Stimulated activated naive B cell treated with anti-CD40 and anti-IgM and Interleukin-4, amounts not matched to agents 10 μg/mL and 1 μg/mL and 100 μg/mL, for 72 hours (primary cell): ENCODE results near the gene PTPN7.

Source experiments
- ATAC-seq, 2 donors: fragments of 150-1000 bp; cut with Tn5 transposase; replicated peaks; 2 replicates each; pipeline ENCODE4 v1.10.0; 2021; ENCODE audit warnings: moderate library complexity in 1 of 2
- DNase-seq: peaks from one replicate; pipeline ENCODE4 v3.0.0; 2021
- H3K27ac Mint-ChIP-seq: one replicate; pipeline ENCODE4 v1.8.0; 2022; ENCODE audit warnings: mild to moderate bottlenecking, mixed read lengths
- H3K27me3 Mint-ChIP-seq, 2 donors: one replicate each; pipeline ENCODE4 v1.8.0; 2022; ENCODE audit warnings: mixed read lengths in 2 of 2
- H3K36me3 Mint-ChIP-seq, 2 donors: one replicate each; pipeline ENCODE4 v1.8.0; 2022; ENCODE audit warnings: mixed read lengths in 2 of 2, mild to moderate bottlenecking in 1 of 2
- H3K4me1 Mint-ChIP-seq, 2 donors: one replicate each; pipeline ENCODE4 v1.8.0; 2022; ENCODE audit warnings: mixed read lengths in 2 of 2, mild to moderate bottlenecking in 1 of 2
- H3K4me3 Mint-ChIP-seq, 2 donors: one replicate each; pipeline ENCODE4 v1.8.0; 2022; ENCODE audit warnings: mild to moderate bottlenecking in 2 of 2, mixed read lengths in 2 of 2, moderate library complexity in 1 of 2
- H3K9me3 Mint-ChIP-seq, 2 donors: one replicate each; pipeline ENCODE4 v1.8.0; 2022; ENCODE audit warnings: mixed read lengths in 2 of 2, mild to moderate bottlenecking in 1 of 2

Gene PTPN7

DNA sequence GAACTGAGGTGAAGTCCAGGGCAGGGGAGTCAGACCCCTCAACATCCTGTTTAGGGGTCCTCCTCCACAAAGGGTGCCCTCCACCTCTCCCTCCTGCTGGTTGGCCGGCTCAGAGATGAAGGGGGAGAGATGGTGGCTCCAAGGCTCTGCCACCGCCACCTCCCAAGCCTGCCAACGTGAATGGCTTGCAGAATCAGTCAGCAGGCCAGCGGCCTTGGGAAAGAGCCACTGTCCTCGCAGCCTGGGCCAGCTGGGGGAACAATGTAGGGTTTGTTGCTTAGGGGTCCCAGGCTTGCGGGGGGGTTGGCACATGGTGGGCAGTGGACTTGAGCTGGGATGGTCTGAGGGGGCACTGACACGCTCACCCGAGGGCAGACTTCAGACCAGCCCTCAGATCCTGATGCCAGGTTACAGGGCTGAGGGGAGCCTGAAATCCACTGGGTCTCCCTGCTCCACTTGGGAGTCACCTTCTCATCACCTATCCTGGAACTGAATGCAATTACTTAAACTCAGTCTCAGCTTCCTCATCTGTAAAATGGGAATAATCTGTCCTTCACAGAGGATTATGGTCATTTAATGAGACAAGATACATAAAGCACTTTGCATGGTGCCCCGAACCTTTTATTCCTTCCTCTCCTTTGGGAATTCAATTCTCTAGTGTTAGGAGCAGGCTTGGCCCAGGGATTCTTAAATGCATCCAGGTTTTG, 29.4 kb downstream of the PTPN7 start:
- no peak overlapping the region for H3K27ac Mint-ChIP-seq
- H3K4me1 Mint-ChIP-seq: peaks cover 0 to 5% of the 10 kb centered on the region in 2 donors
- no peak for DNase-seq
- H3K36me3 Mint-ChIP-seq: peaks cover 26 to 43% of the 10 kb centered on the region in 2 donors
- no peaks in the 10 kb centered on the region for H3K9me3 Mint-ChIP-seq
- no peak overlapping the region for H3K4me3 Mint-ChIP-seq
- peaks cover 4 to 13% of the 10 kb centered on the region in 2 donors for H3K27me3 Mint-ChIP-seq
- no peak for ATAC-seq

DNA sequence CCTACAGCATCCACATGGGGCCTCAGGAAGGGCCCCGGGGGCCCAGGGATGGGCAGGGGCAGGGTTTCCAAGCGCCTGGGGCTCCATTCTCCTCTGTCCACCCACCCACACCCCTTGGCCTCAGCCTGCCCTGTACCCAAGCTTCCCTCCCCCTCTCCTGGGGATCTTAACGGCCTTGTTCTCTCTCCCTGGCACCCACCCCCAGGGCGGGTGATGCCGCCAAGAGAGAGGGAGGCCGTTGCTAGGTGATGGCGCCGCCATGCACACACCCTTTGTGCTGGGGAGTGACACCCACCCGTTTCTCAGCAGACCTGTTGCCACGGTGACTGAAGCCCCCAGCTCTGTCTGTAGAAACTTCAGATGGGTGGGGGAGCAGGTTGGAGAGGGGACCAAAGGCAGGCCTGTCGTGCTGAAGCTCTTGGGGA, 30.1 kb downstream of the PTPN7 start:
- ATAC-seq: peak in 1 of 2 donors; percentile 6
- no peaks in the 10 kb centered on the region for H3K4me1 Mint-ChIP-seq
- peaks cover 8 to 18% of the 10 kb centered on the region in 2 donors for H3K27me3 Mint-ChIP-seq

DNA sequence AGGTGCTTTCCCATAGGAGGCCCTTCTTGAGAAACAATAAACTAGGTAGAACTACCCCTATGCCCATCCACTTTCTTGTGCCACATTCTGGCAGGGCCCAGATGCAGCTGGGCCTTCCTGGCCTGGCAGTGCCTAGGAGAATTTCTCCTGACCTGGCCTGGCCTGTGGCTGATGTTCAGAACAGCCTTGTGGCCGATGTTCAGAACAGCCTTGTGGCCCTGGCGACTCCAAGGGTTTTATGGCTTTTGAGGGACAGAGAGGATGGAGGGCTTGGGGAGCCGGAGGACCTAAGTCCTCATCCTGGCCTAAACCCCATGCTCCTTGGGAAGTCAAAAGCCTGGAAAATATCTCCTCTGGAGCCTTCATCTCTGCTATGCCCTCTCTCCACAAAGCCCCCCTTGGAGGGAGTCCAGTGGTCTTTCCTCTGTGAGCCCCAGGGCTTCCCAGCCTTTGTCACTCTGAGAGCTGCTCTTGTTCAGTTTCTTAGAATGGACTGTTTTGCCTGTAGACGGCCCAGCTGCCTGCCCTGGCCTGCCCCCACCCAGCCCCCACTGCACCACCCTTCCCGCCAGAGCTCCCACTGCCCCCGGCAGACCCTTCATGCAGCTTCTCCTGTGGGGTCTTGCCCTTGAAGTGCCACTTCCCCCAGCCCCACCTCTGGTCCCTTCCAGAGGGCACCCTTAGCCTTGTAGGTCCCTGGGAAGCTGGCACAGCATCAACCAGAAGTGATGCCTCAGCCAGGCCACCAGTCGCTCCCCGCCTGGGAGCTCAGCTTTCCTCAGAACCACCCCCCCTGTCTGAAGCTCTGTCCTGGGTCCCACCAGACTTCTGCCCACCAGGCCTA, 30.7 kb downstream of the PTPN7 start:
- Mint-ChIP-seq H3K27ac (no peak overlapping the region), H3K4me3 (no peak overlapping the region), H3K4me1 (no peaks in the 10 kb centered on the region), H3K9me3 (no peaks in the 10 kb centered on the region), H3K36me3 (peaks cover 20 to 37% of the 10 kb centered on the region in 2 donors), H3K27me3 (peaks cover 8 to 18% of the 10 kb centered on the region in 2 donors)
- DNase-seq (no peak), ATAC-seq (peak in 1 of 2 donors; percentile 13)

More for the DNA sequence above, 30.1 kb downstream of the PTPN7 start:
- peaks cover 21 to 37% of the 10 kb centered on the region in 2 donors for H3K36me3 Mint-ChIP-seq
- no peaks in the 10 kb centered on the region for H3K9me3 Mint-ChIP-seq
- H3K27ac Mint-ChIP-seq: no peak overlapping the region
- H3K4me3 Mint-ChIP-seq: no peak overlapping the region
- DNase-seq: no peak

DNA sequence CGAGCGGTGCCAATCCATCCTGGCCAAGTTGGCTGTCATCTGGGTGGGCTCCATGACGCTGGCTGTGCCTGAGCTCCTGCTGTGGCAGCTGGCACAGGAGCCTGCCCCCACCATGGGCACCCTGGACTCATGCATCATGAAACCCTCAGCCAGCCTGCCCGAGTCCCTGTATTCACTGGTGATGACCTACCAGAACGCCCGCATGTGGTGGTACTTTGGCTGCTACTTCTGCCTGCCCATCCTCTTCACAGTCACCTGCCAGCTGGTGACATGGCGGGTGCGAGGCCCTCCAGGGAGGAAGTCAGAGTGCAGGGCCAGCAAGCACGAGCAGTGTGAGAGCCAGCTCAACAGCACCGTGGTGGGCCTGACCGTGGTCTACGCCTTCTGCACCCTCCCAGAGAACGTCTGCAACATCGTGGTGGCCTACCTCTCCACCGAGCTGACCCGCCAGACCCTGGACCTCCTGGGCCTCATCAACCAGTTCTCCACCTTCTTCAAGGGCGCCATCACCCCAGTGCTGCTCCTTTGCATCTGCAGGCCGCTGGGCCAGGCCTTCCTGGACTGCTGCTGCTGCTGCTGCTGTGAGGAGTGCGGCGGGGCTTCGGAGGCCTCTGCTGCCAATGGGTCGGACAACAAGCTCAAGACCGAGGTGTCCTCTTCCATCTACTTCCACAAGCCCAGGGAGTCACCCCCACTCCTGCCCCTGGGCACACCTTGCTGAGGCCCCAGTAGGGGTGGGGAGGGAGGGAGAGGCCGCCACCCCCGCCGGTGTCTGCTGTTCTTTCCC, 32.4 kb downstream of the PTPN7 start:
- ATAC-seq (peak in 1 of 2 donors; percentile 20), DNase-seq (no peak)
- Mint-ChIP-seq H3K9me3 (no peaks in the 10 kb centered on the region), H3K27ac (no peak overlapping the region), H3K4me1 (no peaks in the 10 kb centered on the region), H3K27me3 (peaks cover 12 to 28% of the 10 kb centered on the region in 2 donors), H3K4me3 (no peak overlapping the region), H3K36me3 (peaks cover 16 to 24% of the 10 kb centered on the region in 2 donors)

DNA sequence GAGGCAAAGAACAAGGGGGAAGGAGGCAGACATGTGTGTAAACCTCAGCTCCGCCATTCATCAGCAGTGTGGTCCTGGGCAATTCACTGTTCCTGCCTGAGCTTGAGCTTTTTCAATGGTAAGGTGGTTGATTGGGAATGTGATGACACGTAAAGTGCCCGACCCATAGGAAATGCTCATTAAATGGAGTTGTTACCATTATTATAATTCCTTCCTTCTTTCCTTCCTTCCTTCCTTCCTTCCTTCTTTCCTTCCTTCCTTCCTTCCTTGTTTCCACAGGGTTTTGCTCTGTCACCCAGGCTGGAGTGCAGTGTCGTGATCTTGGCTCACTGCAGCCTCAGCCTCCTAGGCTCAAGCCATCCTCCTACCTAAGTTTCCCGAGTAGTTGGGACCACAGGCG, 33.3 kb downstream of the PTPN7 start:
- H3K27me3 Mint-ChIP-seq: peaks cover 12 to 34% of the 10 kb centered on the region in 2 donors
- H3K4me1 Mint-ChIP-seq: no peaks in the 10 kb centered on the region
- DNase-seq: no peak
- no peak for ATAC-seq
- H3K4me3 Mint-ChIP-seq: no peak overlapping the region
- no peak overlapping the region for H3K27ac Mint-ChIP-seq
- no peaks in the 10 kb centered on the region for H3K9me3 Mint-ChIP-seq
- H3K36me3 Mint-ChIP-seq: peaks cover 8 to 16% of the 10 kb centered on the region in 2 donors

DNA sequence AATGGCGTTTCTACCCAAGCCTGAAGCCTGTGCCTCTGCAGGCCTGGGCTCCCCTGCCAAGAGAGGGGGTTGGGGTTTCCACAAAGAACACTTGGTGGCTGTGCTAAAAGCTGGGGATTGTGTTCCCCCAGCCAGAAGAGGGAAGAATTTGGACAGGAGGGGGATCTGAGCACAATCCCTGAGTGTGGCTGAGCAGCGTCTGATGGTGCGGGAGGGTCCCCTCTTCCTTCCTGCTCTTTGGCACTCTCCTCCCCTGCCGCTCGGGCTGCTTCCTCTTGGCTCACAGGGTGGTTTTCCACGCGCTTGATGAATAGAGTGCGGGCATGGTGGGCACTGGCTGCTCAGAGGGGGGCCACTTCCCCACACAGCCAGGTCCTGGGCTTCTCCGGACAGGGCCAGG, 34.0 kb downstream of the PTPN7 start:
- Mint-ChIP-seq H3K4me3 (no peak overlapping the region), H3K27ac (no peak overlapping the region), H3K9me3 (no peaks in the 10 kb centered on the region), H3K36me3 (peaks cover 8 to 11% of the 10 kb centered on the region in 2 donors), H3K27me3 (peaks cover 17 to 40% of the 10 kb centered on the region in 2 donors), H3K4me1 (no peaks in the 10 kb centered on the region)
- ATAC-seq: no peak
- no peak for DNase-seq

DNA sequence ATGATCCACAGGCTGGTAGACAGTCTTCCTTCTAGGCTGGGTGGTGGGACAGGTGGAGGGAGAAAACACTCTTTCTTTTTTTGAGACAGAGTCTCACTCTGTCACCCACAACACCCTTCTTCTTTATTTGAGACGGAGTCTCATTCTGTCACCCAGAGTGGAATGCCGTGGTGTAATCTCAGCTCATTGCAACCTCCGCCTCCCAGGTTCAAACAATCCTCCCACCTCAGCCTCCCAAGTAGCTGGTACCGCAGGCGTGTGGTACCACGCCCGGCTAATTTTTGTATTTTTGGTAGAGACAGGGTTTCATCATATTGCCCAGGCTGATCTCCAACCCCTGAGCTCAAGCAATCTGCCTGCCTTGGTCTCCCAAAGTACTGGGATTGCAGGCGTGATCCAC, 34.8 kb downstream of the PTPN7 start:
- DNase-seq (no peak), ATAC-seq (no peak)
- Mint-ChIP-seq H3K4me3 (no peak overlapping the region), H3K36me3 (peaks cover 8 to 11% of the 10 kb centered on the region in 2 donors), H3K27me3 (peaks cover 22 to 45% of the 10 kb centered on the region in 2 donors), H3K9me3 (no peaks in the 10 kb centered on the region), H3K27ac (no peak overlapping the region), H3K4me1 (no peaks in the 10 kb centered on the region)

DNA sequence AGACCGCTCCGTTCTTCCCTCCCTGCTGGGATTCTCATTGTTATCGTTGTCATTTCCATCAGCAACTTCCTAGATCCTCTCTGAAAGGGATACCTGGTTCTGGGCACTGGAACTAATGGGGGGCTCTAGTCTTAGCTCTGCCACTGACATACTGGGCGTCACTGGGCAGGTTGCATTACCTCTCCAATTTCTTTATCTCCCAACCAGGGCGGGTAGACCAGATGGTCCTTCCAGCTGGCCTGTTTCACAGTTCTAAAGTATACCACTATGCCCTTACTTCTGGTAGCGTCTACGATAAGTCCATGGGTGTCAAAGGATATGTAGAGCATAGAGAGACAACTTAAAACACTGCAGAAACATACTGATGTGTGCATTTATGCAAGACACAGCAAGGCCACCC, 36.3 kb downstream of the PTPN7 start:
- DNase-seq (no peak), ATAC-seq (no peak)
- Mint-ChIP-seq H3K4me3 (no peak overlapping the region), H3K27me3 (peaks cover 22 to 45% of the 10 kb centered on the region in 2 donors), H3K4me1 (no peaks in the 10 kb centered on the region), H3K27ac (no peak overlapping the region), H3K9me3 (no peaks in the 10 kb centered on the region), H3K36me3 (peaks cover 6% of the 10 kb centered on the region in 2 donors)

DNA sequence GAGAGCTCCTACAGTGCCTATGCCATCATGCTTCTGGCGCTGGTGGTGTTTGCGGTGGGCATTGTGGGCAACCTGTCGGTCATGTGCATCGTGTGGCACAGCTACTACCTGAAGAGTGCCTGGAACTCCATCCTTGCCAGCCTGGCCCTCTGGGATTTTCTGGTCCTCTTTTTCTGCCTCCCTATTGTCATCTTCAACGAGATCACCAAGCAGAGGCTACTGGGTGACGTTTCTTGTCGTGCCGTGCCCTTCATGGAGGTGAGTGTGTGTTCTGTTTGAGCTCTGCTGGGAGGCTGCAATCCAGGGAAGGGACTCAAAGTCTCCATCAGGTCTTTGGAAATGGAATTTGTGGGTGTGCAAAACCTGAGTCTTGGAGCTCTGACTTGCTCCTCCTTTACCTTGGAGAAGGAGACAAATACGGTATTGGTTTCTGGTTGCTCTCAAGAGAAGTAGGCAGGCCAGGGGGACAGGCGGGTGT, 37.0 kb downstream of the PTPN7 start:
- no peaks in the 10 kb centered on the region for H3K4me1 Mint-ChIP-seq
- H3K4me3 Mint-ChIP-seq: no peak overlapping the region
- H3K36me3 Mint-ChIP-seq: peaks cover under 1 to 3% of the 10 kb centered on the region in 2 donors
- ATAC-seq (no peak), DNase-seq (no peak)
- peaks cover 22 to 45% of the 10 kb centered on the region in 2 donors for H3K27me3 Mint-ChIP-seq
- no peak overlapping the region for H3K27ac Mint-ChIP-seq
- H3K9me3 Mint-ChIP-seq: no peaks in the 10 kb centered on the region

DNA sequence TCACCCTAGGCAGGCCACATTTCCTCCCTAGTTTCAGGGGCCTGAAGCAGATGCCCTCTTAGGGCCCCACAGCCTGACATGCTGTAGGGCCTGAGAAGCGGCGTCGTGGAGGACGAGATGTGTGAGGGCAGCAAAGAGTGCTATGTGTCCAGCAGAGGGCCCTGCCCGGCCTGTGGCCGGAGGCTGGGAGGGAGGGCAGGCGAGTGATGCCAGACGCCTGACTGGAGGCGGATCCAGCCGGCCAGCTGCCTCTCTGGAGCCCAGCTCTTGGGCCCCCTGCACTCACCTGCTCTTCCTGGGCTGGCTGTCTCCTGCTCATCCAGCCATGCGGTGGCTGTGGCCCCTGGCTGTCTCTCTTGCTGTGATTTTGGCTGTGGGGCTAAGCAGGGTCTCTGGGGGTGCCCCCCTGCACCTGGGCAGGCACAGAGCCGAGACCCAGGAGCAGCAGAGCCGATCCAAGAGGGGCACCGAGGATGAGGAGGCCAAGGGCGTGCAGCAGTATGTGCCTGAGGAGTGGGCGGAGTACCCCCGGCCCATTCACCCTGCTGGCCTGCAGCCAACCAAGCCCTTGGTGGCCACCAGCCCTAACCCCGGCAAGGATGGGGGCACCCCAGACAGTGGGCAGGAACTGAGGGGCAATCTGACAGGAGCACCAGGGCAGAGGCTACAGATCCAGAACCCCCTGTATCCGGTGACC, 37.6 kb downstream of the PTPN7 start, which contains the start of gene GPR37L1:
Gene GPR37L1 (plus strand): TSS at position 279 of the 697 bp plus-strand sequence. CDS start 47 bp downstream, at position 326.
- H3K27ac Mint-ChIP-seq: no peak within 1 kb of the TSS
- H3K36me3 Mint-ChIP-seq: no peaks in the 10 kb centered on the region
- H3K9me3 Mint-ChIP-seq: no peaks in the 10 kb centered on the region
- H3K4me3 Mint-ChIP-seq: no peak within 1 kb of the TSS
- peaks cover 22 to 45% of the 10 kb centered on the region in 2 donors for H3K27me3 Mint-ChIP-seq
- no peak for DNase-seq
- ATAC-seq: no peak
- H3K4me1 Mint-ChIP-seq: no peaks in the 10 kb centered on the region

DNA sequence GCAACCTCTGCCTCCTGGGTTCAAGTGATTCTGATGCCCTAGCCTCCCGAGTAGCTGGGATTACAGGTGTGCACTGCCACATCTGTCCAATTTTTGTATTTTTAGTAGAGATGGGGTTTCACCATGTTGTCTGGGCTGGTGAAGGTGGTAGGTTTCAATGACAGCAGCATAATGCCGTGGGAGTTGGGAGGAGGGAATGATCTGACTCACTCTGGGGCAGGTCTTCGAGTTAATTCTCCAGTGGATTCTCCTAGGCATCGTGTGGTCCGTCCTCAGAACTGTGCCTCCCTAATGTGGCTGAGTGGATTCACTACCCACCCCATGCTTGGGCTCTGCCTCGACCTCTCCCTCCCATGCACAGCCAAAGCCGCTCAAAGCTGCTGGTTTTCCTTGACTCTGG, 39.4 kb downstream of the PTPN7 start:
- Mint-ChIP-seq H3K36me3 (no peaks in the 10 kb centered on the region), H3K4me1 (no peaks in the 10 kb centered on the region), H3K4me3 (no peak overlapping the region), H3K9me3 (no peaks in the 10 kb centered on the region), H3K27ac (no peak overlapping the region), H3K27me3 (peaks cover 17 to 32% of the 10 kb centered on the region in 2 donors)
- DNase-seq (no peak), ATAC-seq (no peak)

DNA sequence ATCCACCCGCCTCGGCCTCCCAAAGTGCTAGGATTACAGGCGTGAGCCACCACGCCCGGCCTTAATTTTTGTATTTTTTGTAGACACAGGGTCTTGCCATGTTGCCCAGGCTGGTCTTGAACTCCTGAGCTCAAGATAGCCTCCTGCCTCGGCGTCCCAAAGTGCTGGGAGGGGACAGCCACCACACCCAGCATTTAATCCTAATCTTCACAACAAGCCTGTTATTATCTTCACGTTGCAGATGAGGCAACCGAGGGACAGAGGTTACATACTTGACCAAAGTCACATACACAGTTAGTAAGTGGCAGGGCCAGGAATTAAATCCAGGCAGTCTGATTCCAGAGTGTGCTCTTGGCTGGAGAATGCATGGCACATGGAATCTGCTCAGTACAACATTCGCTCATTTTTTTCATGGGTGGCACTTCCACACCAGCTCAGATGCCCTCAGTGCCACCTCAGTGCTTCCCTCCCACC, 42.5 kb downstream of the PTPN7 start:
- Mint-ChIP-seq H3K4me1 (no peaks in the 10 kb centered on the region), H3K9me3 (no peaks in the 10 kb centered on the region), H3K4me3 (no peak overlapping the region), H3K27ac (no peak overlapping the region), H3K36me3 (no peaks in the 10 kb centered on the region), H3K27me3 (peaks cover 9 to 22% of the 10 kb centered on the region in 2 donors)
- no peak for ATAC-seq
- DNase-seq: no peak

DNA sequence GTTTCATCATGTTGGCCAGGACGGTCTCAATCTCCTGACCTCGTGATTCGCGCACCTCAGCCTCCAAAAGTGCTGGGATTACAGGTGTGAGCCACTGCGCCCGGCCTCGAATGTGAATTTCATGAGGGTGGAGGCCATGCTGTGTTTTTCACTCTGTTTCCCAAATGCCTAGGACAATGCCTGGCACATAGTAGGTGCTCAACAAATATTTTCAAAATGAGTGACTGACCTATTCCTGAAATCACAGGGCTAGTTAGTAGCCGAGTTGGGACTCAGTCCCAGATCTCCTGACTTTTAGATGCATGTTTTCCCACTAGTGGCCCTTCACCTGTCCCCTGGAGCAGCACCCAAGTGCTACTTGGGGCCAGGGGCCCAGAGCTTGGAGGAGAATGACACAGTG, 44.1 kb downstream of the PTPN7 start:
- no peaks in the 10 kb centered on the region for H3K36me3 Mint-ChIP-seq
- H3K4me3 Mint-ChIP-seq: no peak overlapping the region
- H3K27me3 Mint-ChIP-seq: peaks cover 3 to 10% of the 10 kb centered on the region in 2 donors
- no peaks in the 10 kb centered on the region for H3K4me1 Mint-ChIP-seq
- DNase-seq: no peak
- ATAC-seq: no peak
- H3K9me3 Mint-ChIP-seq: no peaks in the 10 kb centered on the region
- H3K27ac Mint-ChIP-seq: no peak overlapping the region
